ENCODE results near the gene ANKRD52.

The ANKRD52 gene

GRCh38 chr12:56296295-56296694 is 38.1 kb upstream of the ANKRD52 start:
- Histone ChIP-seq H4K20me1 (ENCODE audit: low read depth, low read length) (peaks cover 5% of the 10 kb centered on the region; the same call in 1 of the 2 replicates), H3K27ac (ENCODE audit: low read depth, low read length) (peak overlapping the region; percentile 4; the same call in 1 of the 2 replicates), H3K9ac (ENCODE audit: low read length) (no peak overlapping the region), H3K4me3 (ENCODE audit: insufficient read depth, low read length, poor library complexity, severe bottlenecking) (no peak overlapping the region), H3K27me3 (ENCODE audit: low read length) (no peaks in the 10 kb centered on the region), H2AFZ (ENCODE audit: low read depth, low read length, severe bottlenecking) (no peak overlapping the region), H3K36me3 (ENCODE audit: low read length) (peaks cover 18% of the 10 kb centered on the region), H3K4me2 (ENCODE audit: low read depth, low read length, poor library complexity, severe bottlenecking) (peak overlapping the region; percentile 67), H3K9me2 (replicated peaks; ENCODE audit: insufficient read depth, low read length) (no peaks in the 10 kb centered on the region), H3K79me2 (ENCODE audit: insufficient read depth, low read length) (peaks cover 87% of the 10 kb centered on the region), H3K9me3 (ENCODE audit: insufficient read depth, low read length) (no peaks in the 10 kb centered on the region), H3F3A (ENCODE audit: insufficient read depth) (peaks cover 9% of the 10 kb centered on the region)
- TF ChIP-seq EZH2phosphoT487 (conservative IDR thresholded peaks at IDR 0.05; ENCODE audit: low read length) (no peak), CTCF (IDR thresholded peaks at IDR 0.05; ENCODE audit: insufficient read depth, low read length, poor library complexity, severe bottlenecking) (no peak)

DNA sequence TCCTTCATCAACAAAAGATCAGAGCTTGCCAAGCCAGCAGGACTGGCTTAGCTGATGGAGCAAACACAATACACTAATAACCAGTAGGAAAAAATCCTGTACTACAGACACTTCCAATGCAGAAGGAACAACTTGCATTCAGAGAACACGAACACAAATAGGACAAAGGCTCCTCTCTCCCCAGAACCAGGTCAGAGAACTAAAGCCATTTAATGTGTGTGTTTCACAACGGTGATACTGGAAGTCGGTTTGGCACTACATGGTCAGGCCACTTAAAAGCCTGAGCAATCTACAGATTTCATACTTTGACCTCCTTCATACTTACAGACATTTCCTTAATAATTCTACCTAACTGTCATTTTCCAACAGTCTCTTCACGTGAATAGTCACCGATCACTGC is 35.6 kb upstream of the ANKRD52 start:
- Histone ChIP-seq H3K9ac (ENCODE audit: low read length) (no peak overlapping the region), H3K27ac (ENCODE audit: low read depth, low read length) (no peak overlapping the region), H3F3A (ENCODE audit: insufficient read depth) (peaks cover 5% of the 10 kb centered on the region; the same call in 1 of the 2 replicates), H3K4me3 (ENCODE audit: insufficient read depth, low read length, poor library complexity, severe bottlenecking) (no peak overlapping the region), H2AFZ (ENCODE audit: low read depth, low read length, severe bottlenecking) (no peak overlapping the region), H3K36me3 (ENCODE audit: low read length) (peaks cover 26% of the 10 kb centered on the region), H3K9me2 (replicated peaks; ENCODE audit: insufficient read depth, low read length) (no peaks in the 10 kb centered on the region), H4K20me1 (ENCODE audit: low read depth, low read length) (peaks cover 8% of the 10 kb centered on the region; the same call in 1 of the 2 replicates), H3K9me3 (ENCODE audit: insufficient read depth, low read length) (no peaks in the 10 kb centered on the region), H3K79me2 (ENCODE audit: insufficient read depth, low read length) (peaks cover 97% of the 10 kb centered on the region), H3K4me2 (ENCODE audit: low read depth, low read length, poor library complexity, severe bottlenecking) (no peak overlapping the region), H3K27me3 (ENCODE audit: low read length) (no peaks in the 10 kb centered on the region)
- TF ChIP-seq EZH2phosphoT487 (conservative IDR thresholded peaks at IDR 0.05; ENCODE audit: low read length) (no peak), CTCF (IDR thresholded peaks at IDR 0.05; ENCODE audit: insufficient read depth, low read length, poor library complexity, severe bottlenecking) (no peak)

- Histone ChIP-seq H3K27ac (ENCODE audit: low read depth, low read length) (no peak overlapping the region), H4K20me1 (ENCODE audit: low read depth, low read length) (peaks cover 8% of the 10 kb centered on the region; the same call in 1 of the 2 replicates), H3K9me2 (replicated peaks; ENCODE audit: insufficient read depth, low read length) (no peaks in the 10 kb centered on the region), H3K27me3 (ENCODE audit: low read length) (no peaks in the 10 kb centered on the region), H3K9ac (ENCODE audit: low read length) (no peak overlapping the region), H3F3A (ENCODE audit: insufficient read depth) (peaks cover 5% of the 10 kb centered on the region; the same call in 1 of the 2 replicates), H3K4me3 (ENCODE audit: insufficient read depth, low read length, poor library complexity, severe bottlenecking) (no peak overlapping the region), H3K4me2 (ENCODE audit: low read depth, low read length, poor library complexity, severe bottlenecking) (no peak overlapping the region), H3K79me2 (ENCODE audit: insufficient read depth, low read length) (peaks cover 69% of the 10 kb centered on the region), H2AFZ (ENCODE audit: low read depth, low read length, severe bottlenecking) (no peak overlapping the region), H3K9me3 (ENCODE audit: insufficient read depth, low read length) (no peaks in the 10 kb centered on the region), H3K36me3 (ENCODE audit: low read length) (peaks cover 27% of the 10 kb centered on the region)
- TF ChIP-seq CTCF (IDR thresholded peaks at IDR 0.05; ENCODE audit: insufficient read depth, low read length, poor library complexity, severe bottlenecking) (no peak), EZH2phosphoT487 (conservative IDR thresholded peaks at IDR 0.05; ENCODE audit: low read length) (no peak)
These were observed 30.7 kb upstream of the ANKRD52 start for GRCh38 chr12:56288705-56289387.

Data from SU-DHL-6 (cell line).